ENCODE data around the gene KCNIP1. TPM values are rescaled to one million over a fixed set of nuclear protein-coding genes. Genes with fewer than 3 reads are reported as not detected.

Gene KCNIP1
- polyA plus RNA-seq, 1 of the 3 experiments (the other 2 are of a cell fraction), result 1.3 TPM

DNA sequence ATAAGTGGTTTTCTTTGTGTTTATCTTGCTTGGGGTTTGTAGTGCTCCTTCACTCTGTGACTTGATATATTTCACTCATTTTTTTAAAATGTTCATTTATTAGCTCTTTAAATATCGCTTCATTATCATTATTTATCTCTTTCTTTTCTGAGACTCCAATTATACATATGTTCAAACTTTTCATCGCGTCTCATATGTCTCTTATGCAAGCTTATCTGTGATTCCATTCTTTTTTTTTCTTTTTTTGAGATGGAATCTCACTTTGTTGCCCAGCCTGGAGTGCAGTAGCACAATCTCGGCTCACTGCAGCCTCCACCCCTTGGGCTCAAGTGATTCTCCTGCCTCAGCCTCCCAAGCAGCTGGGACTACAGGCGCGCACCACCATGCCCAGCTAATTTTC, 205.8 kb downstream of the KCNIP1 start:
- no peaks in the 10 kb centered on the region for H3K9me2 ChIP-seq
- H3K79me2 ChIP-seq (ENCODE audit: insufficient read depth), result no peaks in the 10 kb centered on the region
- no peak for TF ChIP-seq NRF1 (IDR thresholded peaks at IDR 0.05; ENCODE audit: low read depth, low read length)
- no peak for TF ChIP-seq JUND (IDR thresholded peaks at IDR 0.05)
- no peak for TF ChIP-seq YY1 (IDR thresholded peaks at IDR 0.05; ENCODE audit: low read depth)
- no peak for TF ChIP-seq TEAD4 (IDR thresholded peaks at IDR 0.05; ENCODE audit: borderline replicate concordance, insufficient read depth)
- TF ChIP-seq GABPA (IDR thresholded peaks at IDR 0.05; ENCODE audit: low read depth), result no peak
- no peak overlapping the region for H3K4me2 ChIP-seq
- ChIA-PET CTCF (interaction anchor here (0.9 to 1.3 kb wide), 3 partner anchors 9 to 99 kb away, joined by 3 read pairs; no protein-coding TSS in a partner anchor), POLR2A (no interaction called here)
- WGBS (ENCODE audit: low lambda C conversion rate), result 57% methylated on average over 6 of the region's 6 CpGs
- no peaks in the 10 kb centered on the region for H3K36me3 ChIP-seq (replicated peaks in 1 of 2; ENCODE audit: control insufficient read depth in 1 of 2, insufficient read depth in 2 of 2, low read length in 1 of 2)
- H3K9me3 ChIP-seq, result no peaks in the 10 kb centered on the region
- no peak overlapping the region for H3K9ac ChIP-seq
- H4K20me1 ChIP-seq (ENCODE audit: insufficient read depth), result no peaks in the 10 kb centered on the region
- no peaks in the 10 kb centered on the region for H3F3A ChIP-seq (replicated peaks; ENCODE audit: insufficient read depth)
- no peak for DNase-seq
- no peaks in the 10 kb centered on the region for H3K27me3 ChIP-seq (ENCODE audit: insufficient read depth)
- no peak overlapping the region for H3K27ac ChIP-seq (ENCODE audit: low read depth in 2 of 2, low read length in 1 of 2)
- no peak overlapping the region for H2AFZ ChIP-seq (ENCODE audit: low read depth)
- no peaks in the 10 kb centered on the region for H3K4me1 ChIP-seq (ENCODE audit: control insufficient read depth in 1 of 2, insufficient read depth in 2 of 2, low read depth in 1 of 2, low read length in 1 of 2)
- H3K4me3 ChIP-seq (ENCODE audit: low read depth in 2 of 2, low read length in 1 of 2), result no peak overlapping the region

DNA sequence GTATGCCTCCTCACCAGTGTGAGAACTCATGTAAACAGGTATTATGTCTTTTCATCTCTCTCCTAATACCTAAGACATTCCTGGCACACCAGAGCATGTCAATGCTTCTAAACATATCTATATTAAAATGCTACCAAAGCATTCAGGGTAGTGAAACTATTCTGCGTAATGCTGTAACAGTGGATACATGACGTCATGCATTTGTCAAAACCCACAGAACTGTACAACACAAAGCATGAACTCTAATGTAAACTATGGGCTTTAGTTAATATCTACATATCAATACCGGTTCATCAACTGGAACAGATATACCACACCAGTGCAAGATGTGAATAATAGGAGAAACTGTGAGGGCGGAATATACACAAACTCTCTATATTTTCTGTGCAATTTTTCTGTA, 207.5 kb downstream of the KCNIP1 start:
- no peak overlapping the region for H3K4me3 ChIP-seq (ENCODE audit: low read depth in 2 of 2, low read length in 1 of 2)
- H3K9me2 ChIP-seq, result no peaks in the 10 kb centered on the region
- H3K4me1 ChIP-seq (ENCODE audit: control insufficient read depth in 1 of 2, insufficient read depth in 2 of 2, low read depth in 1 of 2, low read length in 1 of 2), result no peaks in the 10 kb centered on the region
- H3F3A ChIP-seq (replicated peaks; ENCODE audit: insufficient read depth), result no peaks in the 10 kb centered on the region
- no peaks in the 10 kb centered on the region for H3K36me3 ChIP-seq (replicated peaks in 1 of 2; ENCODE audit: control insufficient read depth in 1 of 2, insufficient read depth in 2 of 2, low read length in 1 of 2)
- H2AFZ ChIP-seq (ENCODE audit: low read depth), result no peak overlapping the region
- TF ChIP-seq, protein P1, sequence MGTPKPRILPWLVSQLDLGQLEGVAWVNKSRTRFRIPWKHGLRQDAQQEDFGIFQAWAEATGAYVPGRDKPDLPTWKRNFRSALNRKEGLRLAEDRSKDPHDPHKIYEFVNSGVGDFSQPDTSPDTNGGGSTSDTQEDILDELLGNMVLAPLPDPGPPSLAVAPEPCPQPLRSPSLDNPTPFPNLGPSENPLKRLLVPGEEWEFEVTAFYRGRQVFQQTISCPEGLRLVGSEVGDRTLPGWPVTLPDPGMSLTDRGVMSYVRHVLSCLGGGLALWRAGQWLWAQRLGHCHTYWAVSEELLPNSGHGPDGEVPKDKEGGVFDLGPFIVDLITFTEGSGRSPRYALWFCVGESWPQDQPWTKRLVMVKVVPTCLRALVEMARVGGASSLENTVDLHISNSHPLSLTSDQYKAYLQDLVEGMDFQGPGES (IDR thresholded peaks at IDR 0.05; ENCODE audit: low read depth, low read length), result no peak
- TF ChIP-seq RAD21 (IDR thresholded peaks at IDR 0.05; ENCODE audit: low read length) (no peak), RCOR1 (IDR thresholded peaks at IDR 0.05; ENCODE audit: low read length) (no peak), GATA2 (CRISPR knock-in tag; IDR thresholded peaks at IDR 0.05) (no peak), FOXJ3 (CRISPR knock-in tag; IDR thresholded peaks at IDR 0.05) (no peak), FOSL2 (IDR thresholded peaks at IDR 0.05; ENCODE audit: borderline replicate concordance, low read depth) (no peak), JUND (IDR thresholded peaks at IDR 0.05) (no peak), MXI1 (IDR thresholded peaks at IDR 0.05; ENCODE audit: low read depth, low read length) (no peak), GABPA (IDR thresholded peaks at IDR 0.05; ENCODE audit: low read depth) (no peak), SMC3 (IDR thresholded peaks at IDR 0.05; ENCODE audit: low read depth, low read length) (no peak), NFIC (IDR thresholded peaks at IDR 0.05; ENCODE audit: borderline replicate concordance) (no peak), SIN3A (IDR thresholded peaks at IDR 0.05; ENCODE audit: borderline replicate concordance, low read depth, low read length) (no peak)
- TF ChIP-seq, protein P2, sequence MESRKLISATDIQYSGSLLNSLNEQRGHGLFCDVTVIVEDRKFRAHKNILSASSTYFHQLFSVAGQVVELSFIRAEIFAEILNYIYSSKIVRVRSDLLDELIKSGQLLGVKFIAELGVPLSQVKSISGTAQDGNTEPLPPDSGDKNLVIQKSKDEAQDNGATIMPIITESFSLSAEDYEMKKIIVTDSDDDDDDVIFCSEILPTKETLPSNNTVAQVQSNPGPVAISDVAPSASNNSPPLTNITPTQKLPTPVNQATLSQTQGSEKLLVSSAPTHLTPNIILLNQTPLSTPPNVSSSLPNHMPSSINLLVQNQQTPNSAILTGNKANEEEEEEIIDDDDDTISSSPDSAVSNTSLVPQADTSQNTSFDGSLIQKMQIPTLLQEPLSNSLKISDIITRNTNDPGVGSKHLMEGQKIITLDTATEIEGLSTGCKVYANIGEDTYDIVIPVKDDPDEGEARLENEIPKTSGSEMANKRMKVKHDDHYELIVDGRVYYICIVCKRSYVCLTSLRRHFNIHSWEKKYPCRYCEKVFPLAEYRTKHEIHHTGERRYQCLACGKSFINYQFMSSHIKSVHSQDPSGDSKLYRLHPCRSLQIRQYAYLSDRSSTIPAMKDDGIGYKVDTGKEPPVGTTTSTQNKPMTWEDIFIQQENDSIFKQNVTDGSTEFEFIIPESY (IDR thresholded peaks at IDR 0.05; ENCODE audit: borderline replicate concordance, low read depth), result no peak
- TF ChIP-seq, protein P3, sequence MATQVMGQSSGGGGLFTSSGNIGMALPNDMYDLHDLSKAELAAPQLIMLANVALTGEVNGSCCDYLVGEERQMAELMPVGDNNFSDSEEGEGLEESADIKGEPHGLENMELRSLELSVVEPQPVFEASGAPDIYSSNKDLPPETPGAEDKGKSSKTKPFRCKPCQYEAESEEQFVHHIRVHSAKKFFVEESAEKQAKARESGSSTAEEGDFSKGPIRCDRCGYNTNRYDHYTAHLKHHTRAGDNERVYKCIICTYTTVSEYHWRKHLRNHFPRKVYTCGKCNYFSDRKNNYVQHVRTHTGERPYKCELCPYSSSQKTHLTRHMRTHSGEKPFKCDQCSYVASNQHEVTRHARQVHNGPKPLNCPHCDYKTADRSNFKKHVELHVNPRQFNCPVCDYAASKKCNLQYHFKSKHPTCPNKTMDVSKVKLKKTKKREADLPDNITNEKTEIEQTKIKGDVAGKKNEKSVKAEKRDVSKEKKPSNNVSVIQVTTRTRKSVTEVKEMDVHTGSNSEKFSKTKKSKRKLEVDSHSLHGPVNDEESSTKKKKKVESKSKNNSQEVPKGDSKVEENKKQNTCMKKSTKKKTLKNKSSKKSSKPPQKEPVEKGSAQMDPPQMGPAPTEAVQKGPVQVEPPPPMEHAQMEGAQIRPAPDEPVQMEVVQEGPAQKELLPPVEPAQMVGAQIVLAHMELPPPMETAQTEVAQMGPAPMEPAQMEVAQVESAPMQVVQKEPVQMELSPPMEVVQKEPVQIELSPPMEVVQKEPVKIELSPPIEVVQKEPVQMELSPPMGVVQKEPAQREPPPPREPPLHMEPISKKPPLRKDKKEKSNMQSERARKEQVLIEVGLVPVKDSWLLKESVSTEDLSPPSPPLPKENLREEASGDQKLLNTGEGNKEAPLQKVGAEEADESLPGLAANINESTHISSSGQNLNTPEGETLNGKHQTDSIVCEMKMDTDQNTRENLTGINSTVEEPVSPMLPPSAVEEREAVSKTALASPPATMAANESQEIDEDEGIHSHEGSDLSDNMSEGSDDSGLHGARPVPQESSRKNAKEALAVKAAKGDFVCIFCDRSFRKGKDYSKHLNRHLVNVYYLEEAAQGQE (IDR thresholded peaks at IDR 0.05; ENCODE audit: low read depth, low read length), result no peak
- TF ChIP-seq, protein P4, sequence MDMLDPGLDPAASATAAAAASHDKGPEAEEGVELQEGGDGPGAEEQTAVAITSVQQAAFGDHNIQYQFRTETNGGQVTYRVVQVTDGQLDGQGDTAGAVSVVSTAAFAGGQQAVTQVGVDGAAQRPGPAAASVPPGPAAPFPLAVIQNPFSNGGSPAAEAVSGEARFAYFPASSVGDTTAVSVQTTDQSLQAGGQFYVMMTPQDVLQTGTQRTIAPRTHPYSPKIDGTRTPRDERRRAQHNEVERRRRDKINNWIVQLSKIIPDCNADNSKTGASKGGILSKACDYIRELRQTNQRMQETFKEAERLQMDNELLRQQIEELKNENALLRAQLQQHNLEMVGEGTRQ (IDR thresholded peaks at IDR 0.05; ENCODE audit: borderline replicate concordance, low read depth, low read length), result no peak
- TF ChIP-seq, protein P5, sequence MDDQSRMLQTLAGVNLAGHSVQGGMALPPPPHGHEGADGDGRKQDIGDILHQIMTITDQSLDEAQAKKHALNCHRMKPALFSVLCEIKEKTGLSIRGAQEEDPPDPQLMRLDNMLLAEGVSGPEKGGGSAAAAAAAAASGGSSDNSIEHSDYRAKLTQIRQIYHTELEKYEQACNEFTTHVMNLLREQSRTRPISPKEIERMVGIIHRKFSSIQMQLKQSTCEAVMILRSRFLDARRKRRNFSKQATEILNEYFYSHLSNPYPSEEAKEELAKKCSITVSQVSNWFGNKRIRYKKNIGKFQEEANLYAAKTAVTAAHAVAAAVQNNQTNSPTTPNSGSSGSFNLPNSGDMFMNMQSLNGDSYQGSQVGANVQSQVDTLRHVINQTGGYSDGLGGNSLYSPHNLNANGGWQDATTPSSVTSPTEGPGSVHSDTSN (IDR thresholded peaks at IDR 0.05), result no peak
- POLR2A ChIA-PET, result no interaction called here
- H3K9ac ChIP-seq, result no peak overlapping the region
- DNase-seq, result no peak
- no peaks in the 10 kb centered on the region for H3K9me3 ChIP-seq
- no peaks in the 10 kb centered on the region for H4K20me1 ChIP-seq (ENCODE audit: insufficient read depth)
- no peak overlapping the region for H3K4me2 ChIP-seq
- no peaks in the 10 kb centered on the region for H3K27me3 ChIP-seq (ENCODE audit: insufficient read depth)
- no peaks in the 10 kb centered on the region for H3K79me2 ChIP-seq (ENCODE audit: insufficient read depth)
- no peak overlapping the region for H3K27ac ChIP-seq (ENCODE audit: low read depth in 2 of 2, low read length in 1 of 2)
- 46% methylated on average over 4 of the region's 4 CpGs for WGBS (ENCODE audit: low lambda C conversion rate)
- CTCF ChIA-PET, result interaction anchor here (1.0 kb wide), 1 partner anchor 8 kb away, joined by 3 read pairs; no protein-coding TSS in a partner anchor

All from SK-N-SH (cell line).